GM18505 (cell line): ENCODE data around the gene SMARCD2.
A peak's percentile ranks its signal among the peaks of the same experiment; 100 is the strongest.

Experiments used
- ATAC-seq: cut with Tn5 transposase; IDR thresholded peaks from one replicate; pipeline ENCODE4 v1.9.1; 2021; ENCODE audit not compliant: unreplicated experiment
- POLR2A ChIP-seq: IDR thresholded peaks from 4 replicates; pipeline ENCODE4 v1.6.1; 2011; ENCODE audit warnings: borderline replicate concordance; ENCODE audit not compliant: insufficient read depth, insufficient read length; ENCODE audit errors: extremely low read depth

SMARCD2 gene

GRCh38 chr17:63830904-63831491 lies 11.5 kb downstream of the SMARCD2 start:
- ATAC-seq = no peak
- TF ChIP-seq POLR2A = no peak

DNA sequence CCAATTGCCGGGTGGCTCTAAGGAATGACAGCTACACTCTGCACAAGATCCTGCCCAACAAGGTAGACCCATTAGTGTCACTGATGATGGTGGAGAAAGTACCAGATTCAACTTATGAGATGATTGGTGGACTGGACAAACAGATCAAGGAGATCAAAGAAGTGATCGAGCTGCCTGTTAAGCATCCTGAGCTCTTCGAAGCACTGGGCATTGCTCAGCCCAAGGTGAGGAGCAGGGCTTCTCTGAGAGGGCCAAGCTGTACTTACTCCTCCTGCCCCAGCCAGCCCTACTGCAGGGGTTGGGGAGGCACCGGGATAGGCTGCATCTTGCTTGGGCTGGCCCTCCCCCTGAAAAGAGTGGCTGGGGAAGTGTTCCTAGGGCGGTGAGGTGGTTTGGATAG lies 12.2 kb downstream of the SMARCD2 start:
- no peak for ATAC-seq
- TF ChIP-seq POLR2A = no peak

GRCh38 chr17:63828936-63829335 lies 13.5 kb downstream of the SMARCD2 start:
- no peak for TF ChIP-seq POLR2A
- ATAC-seq = no peak

GRCh38 chr17:63827801-63828221 lies 14.7 kb downstream of the SMARCD2 start:
- ATAC-seq = no peak
- TF ChIP-seq POLR2A = no peak

DNA sequence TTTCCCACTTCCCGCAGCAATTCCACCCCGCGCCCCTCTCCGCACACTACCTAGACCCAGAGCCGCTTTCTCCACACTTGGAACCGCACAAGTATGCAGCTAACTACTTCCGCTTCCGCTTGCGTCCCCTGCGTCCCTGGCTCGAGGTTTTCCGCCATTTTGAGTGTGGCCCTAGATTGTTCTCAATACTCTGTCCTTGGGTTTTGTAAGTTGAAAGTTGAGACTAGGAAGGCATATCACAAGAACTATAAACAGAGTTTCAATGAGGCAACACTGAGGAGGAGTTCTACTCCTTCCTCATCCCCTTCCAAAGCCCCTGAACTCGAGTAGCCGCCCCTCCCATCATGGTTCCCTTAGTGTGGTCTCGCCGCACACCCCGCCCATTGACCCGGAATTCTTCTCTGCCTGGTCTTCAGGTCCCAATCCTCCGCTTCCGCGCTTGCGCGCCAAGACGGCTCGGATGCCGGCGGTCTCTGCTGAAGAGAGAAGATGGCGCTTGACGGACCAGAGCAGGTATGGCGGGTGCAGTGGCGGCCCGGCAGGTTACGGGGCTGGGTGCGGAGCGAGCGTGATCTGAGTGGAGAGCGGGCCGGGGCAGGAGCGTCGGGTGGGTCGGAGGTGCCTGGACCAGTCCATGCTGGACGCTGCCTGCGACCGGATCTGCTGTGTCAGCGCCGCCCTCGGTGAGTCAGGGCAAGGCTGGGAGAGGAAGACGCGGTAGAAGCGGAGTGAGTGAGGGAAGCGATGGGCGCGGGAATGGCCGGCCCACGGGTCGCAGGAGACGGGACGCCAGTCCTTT lies 15.3 kb downstream of the SMARCD2 start, which contains the start of the genes FTSJ3 and PSMC5:
TSS of gene FTSJ3 (minus strand) at position 662 of the 799 bp plus-strand sequence. CDS start 761 bp downstream, outside the sequence.
TSS of gene PSMC5 (plus strand) at position 430 of the 799 bp plus-strand sequence. CDS start at position 490, 60 bp downstream.
- TF ChIP-seq POLR2A = peak; percentile 95
- peak; percentile 81 for ATAC-seq

- no peak for ATAC-seq
- no peak for TF ChIP-seq POLR2A
These were observed 15.9 kb downstream of the SMARCD2 start for GRCh38 chr17:63826468-63827001.

- no peak for TF ChIP-seq POLR2A
- ATAC-seq = no peak
These were observed 18.1 kb downstream of the SMARCD2 start for GRCh38 chr17:63824362-63824761.

- ATAC-seq = no peak
- TF ChIP-seq POLR2A = no peak
These were observed 18.7 kb downstream of the SMARCD2 start for GRCh38 chr17:63823659-63824331.

GRCh38 chr17:63822537-63822936 lies 19.9 kb downstream of the SMARCD2 start:
- TF ChIP-seq POLR2A = no peak
- no peak for ATAC-seq

DNA sequence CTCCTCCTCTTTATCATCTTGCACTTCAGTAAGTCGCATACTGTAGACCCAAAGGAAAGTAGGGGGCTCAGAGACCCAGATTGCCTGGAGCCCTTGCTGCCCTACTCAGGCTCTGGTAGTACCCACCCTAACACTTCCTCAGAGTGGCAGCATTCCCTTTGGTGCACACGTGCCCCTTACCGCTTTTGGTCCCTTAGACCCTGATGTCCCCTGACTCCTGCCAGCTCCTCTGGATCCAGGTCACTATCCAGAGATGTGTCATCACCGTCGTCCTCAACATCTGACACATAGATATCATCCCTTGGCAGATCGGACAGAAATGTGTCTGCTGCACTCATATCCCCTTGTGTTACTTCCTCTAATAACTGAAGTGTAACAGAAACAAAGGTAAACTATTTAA lies 20.7 kb downstream of the SMARCD2 start:
- TF ChIP-seq POLR2A = no peak
- no peak for ATAC-seq

DNA sequence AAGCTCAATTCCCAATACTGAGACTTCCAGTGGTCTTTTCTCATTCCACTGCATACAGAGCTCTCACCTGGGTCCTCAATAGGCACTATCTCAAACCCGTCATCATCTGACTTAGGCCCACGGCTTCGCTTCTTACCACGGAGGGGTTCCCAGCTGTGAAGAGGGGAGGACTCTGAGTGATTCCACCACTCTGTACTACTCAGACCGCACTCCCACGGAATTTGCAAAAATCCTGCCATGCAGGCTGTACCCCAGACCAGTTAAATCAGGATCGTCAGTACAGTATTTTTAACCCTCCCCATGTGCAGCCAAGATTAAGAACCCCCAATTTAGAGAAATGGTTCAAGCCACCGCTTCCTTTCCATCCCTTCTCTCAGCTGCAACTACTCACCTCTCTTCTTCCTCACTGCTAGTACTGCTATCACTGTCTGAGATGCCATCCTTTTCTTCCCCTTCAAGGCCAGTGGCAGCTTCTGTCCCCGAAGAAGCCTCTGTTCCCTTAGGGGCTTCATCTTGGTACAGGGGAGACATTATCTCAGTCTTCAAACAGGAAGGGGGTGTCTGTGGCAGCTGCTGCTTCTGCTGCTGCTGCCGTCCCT lies 21.4 kb downstream of the SMARCD2 start:
- ATAC-seq = no peak
- TF ChIP-seq POLR2A = no peak

DNA sequence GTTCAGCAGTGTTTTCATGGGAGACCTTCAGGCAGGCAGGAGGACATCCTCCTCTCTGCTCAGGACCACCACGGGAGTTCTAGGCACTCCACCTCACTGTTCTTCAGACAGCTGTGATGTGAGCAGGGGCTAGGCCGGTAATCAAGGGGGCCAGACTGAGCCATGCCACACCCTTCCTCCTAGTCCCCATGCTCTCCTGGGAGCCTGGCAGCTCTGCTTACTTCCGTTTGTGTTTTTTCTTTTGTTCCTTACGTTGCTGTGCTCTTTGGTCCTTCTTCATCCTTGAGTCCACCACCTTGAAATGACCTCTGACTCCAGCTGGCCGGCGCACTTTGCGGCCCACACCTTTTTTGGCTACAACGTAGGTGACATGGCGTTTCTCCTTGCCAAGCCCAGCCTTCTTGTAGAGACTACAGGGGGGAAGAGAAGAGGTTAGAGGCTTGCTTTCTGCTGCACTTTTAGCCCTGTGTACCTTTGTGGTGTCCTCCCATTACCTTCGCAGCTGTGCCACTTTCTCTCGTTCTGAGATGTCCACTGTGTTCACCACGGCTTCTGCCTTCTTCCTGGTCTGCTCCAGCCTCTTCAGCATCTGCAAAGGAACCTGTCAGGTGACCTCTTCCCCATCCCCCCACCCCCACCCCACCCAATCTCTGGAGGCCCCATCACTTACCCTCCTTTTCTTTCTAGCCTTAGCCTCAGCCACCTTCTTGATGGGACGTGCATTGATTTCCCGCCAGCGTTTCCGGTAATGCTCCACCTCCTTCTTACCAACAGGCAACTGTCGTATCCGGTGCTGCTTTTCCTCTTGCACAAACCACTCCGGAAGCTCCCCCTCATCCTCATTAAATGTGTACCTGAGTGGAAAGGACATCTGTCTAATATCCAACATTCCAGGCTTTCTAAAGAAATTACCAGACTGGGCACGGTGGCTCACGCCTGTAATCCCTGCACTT lies 22.6 kb downstream of the SMARCD2 start:
- no peak for TF ChIP-seq POLR2A
- ATAC-seq = no peak
